Sigmoid colon (tissue), 4 donors: ENCODE data around the gene P2RY1.

Experiments
- CTCF ChIP-seq, 4 experiments: fragments of 450-650 bp in 3 of 4; fragments of 200-600 bp in 1 of 4; IDR thresholded peaks; one replicate each; pipeline ENCODE4 v1.5.1; 2016 to 2019; ENCODE audit warnings: antibody characterized with exemption in 4 of 4, mild to moderate bottlenecking in 3 of 4, moderate library complexity in 2 of 4
- POLR2AphosphoS5 ChIP-seq, 4 donors: sonication (generic); formaldehyde crosslinking; IDR thresholded peaks; one replicate each; pipeline ENCODE4 v1.6.1; 2017; ENCODE audit warnings: antibody characterized with exemption in 4 of 4

GRCh38 chr3:152879790-152880174, 44.9 kb downstream of the P2RY1 start:
- TF ChIP-seq CTCF (IDR thresholded peaks at IDR 0.05) = no peak
- no peak for TF ChIP-seq POLR2AphosphoS5 (IDR thresholded peaks at IDR 0.05)
